Islet of Langerhans (tissue), 1 donor: Measurements from ENCODE around the gene THSD4.

Source experiments
- FAIRE-seq: peaks from one replicate; lab custom pipeline; 2011; peaks lifted over from hg19 to GRCh38; lab: Jason Lieb, UNC

Gene THSD4

GRCh38 chr15:71811752-71812735 is 696.8 kb downstream of the THSD4 start:
- FAIRE-seq, result no peak

- FAIRE-seq, result no peak
Measured at GRCh38 chr15:71812966-71813722, 697.9 kb downstream of the THSD4 start.

GRCh38 chr15:71813723-71814470 is 698.6 kb downstream of the THSD4 start:
- no peak for FAIRE-seq

DNA sequence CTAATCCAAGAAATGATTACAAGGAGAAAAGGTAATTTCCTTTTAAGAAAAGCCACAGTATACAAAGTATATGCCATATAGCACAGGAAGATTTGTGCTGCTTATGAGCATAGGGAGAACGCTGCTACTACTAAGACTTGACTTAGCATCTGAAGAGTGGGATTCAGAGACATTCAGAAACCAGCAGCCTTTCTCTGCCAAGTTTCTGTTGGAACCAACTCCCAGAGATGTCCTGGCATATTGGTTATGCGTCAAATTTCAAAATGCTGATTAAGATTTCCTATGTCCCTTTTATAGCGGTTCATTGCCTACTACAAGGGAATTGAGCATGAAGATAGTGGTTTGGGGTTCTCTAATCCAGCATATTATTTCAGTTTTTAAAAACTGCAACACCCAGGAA is 700.0 kb downstream of the THSD4 start:
- FAIRE-seq, result no peak

DNA sequence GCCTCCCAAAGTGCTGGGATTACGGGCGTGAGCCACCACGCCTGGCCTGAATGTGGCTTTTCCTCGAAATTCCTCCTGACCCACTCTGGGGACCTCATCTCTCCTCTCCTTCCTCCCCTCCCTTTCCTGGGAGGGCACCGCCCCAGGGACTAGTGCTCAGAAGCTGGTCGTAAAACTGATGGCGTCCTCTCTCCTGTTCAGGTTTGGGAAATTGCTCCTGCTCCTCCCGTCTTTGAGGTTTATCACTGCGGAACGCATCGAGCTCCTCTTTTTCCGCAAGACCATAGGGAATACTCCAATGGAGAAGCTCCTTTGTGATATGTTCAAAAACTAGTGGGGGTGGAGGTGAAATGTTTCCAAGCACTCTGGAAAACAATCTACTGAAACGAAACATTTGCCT is 702.1 kb downstream of the THSD4 start:
- FAIRE-seq, result no peak

GRCh38 chr15:71820127-71820526 is 704.9 kb downstream of the THSD4 start:
- no peak for FAIRE-seq

GRCh38 chr15:71821547-71822129 is 706.4 kb downstream of the THSD4 start:
- no peak for FAIRE-seq

- no peak for FAIRE-seq
Measured at GRCh38 chr15:71822890-71823630, 707.8 kb downstream of the THSD4 start.

GRCh38 chr15:71823801-71824200 is 708.5 kb downstream of the THSD4 start:
- no peak for FAIRE-seq

- FAIRE-seq, result no peak
Measured at GRCh38 chr15:71825021-71825730, 709.9 kb downstream of the THSD4 start.

DNA sequence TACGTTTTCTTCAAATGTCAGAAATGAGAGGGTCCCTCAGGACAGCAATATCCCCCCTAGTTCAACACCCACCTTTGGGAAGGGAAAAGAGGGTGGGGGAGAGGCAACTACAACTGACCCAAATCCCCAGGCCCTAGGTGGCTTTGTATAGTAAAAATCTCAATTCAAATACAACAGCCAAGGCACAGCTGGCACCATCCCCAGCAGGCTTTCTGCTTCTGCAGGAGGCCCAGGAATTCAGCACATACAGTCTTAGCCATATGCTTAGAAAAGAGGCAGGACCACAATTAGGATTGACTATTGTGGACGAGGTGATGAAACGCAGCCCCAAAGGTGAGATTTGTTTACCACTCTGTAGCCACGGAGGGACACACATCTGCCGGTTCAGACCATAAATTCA is 710.9 kb downstream of the THSD4 start:
- FAIRE-seq, result no peak

DNA sequence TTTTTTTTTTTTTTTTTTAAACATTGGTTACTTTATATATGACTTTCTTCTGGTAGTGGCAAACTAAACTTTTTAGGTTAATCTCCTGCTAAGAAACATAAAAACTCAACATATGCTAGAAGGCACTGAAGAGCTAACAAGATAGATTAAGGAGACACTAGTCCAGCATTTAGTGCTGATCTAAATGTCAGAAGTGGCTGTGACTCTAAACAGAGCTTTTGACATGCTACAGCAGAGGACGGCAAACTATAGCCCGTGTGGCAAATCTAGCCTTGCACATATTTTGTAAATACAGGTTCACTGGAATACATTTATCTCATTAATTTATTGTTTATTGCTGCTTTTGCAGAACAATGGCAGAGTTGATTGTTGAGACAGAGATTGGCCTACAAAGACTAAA is 715.7 kb downstream of the THSD4 start:
- FAIRE-seq, result no peak
